Tibial nerve (tissue), 4 donors: ENCODE data around the gene GATAD2A. TPM values are rescaled to one million over a fixed set of nuclear protein-coding genes. Genes with fewer than 3 reads are reported as not detected.

Experiments
- DNase-seq, 2 donors: peaks; one replicate each; pipeline ENCODE4 v3.0.0-alpha.2; 2019; ENCODE audit warnings: low spot score in 2 of 2
- H3K27ac ChIP-seq, 4 donors: fragments of 200-600 bp; sonication (generic) in 3 of 4; one replicate each; pipeline ENCODE4 v1.5.1; 2017 to 2019; ENCODE audit warnings: mild to moderate bottlenecking in 1 of 4
- H3K27me3 ChIP-seq, 2 donors: fragments of 200-600 bp; sonication (generic) in 1 of 2; one replicate each; pipeline versions ENCODE4 v1.5.1 to v1.6.0; 2017 to 2019
- H3K36me3 ChIP-seq, 3 donors: fragments of 200-600 bp; sonication (generic); one replicate each; pipeline ENCODE4 v1.5.1; 2018 to 2019
- H3K4me1 ChIP-seq, 4 donors: fragments of 200-600 bp; sonication (generic) in 3 of 4; one replicate each; pipeline ENCODE4 v1.5.1; 2017 to 2019
- H3K4me3 ChIP-seq, 4 donors: fragments of 200-600 bp; sonication (generic) in 3 of 4; one replicate each; pipeline ENCODE4 v1.5.1; 2017 to 2019; ENCODE audit warnings: mild to moderate bottlenecking in 1 of 4, moderate library complexity in 1 of 4
- H3K9me3 ChIP-seq, 4 donors: fragments of 200-600 bp; sonication (generic) in 3 of 4; one replicate each; pipeline ENCODE4 v1.5.1; 2017 to 2019
- EP300 ChIP-seq, 2 donors: sonication (generic); formaldehyde crosslinking; IDR thresholded peaks; one replicate each; pipeline ENCODE4 v1.6.1; 2017; ENCODE audit warnings: antibody characterized with exemption in 2 of 2, mild to moderate bottlenecking in 1 of 2
- POLR2A ChIP-seq, 2 donors: fragments of 450-650 bp; IDR thresholded peaks; one replicate each; pipeline ENCODE4 v1.6.1; 2017; ENCODE audit warnings: antibody characterized with exemption in 2 of 2, mild to moderate bottlenecking in 2 of 2, moderate library complexity in 2 of 2
- WGBS, 2 donors: methylation state at CpG; one replicate each; pipeline ENCODE4 v1.1.5; 2018; 5-methylcytosine and 5-hydroxymethylcytosine counted together
- total RNA-seq, 4 donors: library from RNA; depleted of rRNA; stranded (reverse); fragments of >200 nt; gene quantifications; one replicate each; pipeline ENCODE4 v1.1.0, GENCODE V29; 2016
- TF ChIP-seq, protein P1 (sequence below), 5 experiments: fragments of 200-600 bp in 3 of 5; fragments of 450-650 bp in 2 of 5; sonication (generic) in 3 of 5; IDR thresholded peaks; one replicate each; pipeline ENCODE4 v1.5.1; 2016 to 2019; ENCODE audit warnings: antibody characterized with exemption in 5 of 5, mild to moderate bottlenecking in 3 of 5, moderate library complexity in 2 of 5

The GATAD2A gene
- total RNA-seq, 4 donors from 2014 or later, result 34.1 to 69.6 (median 36.8) TPM

DNA sequence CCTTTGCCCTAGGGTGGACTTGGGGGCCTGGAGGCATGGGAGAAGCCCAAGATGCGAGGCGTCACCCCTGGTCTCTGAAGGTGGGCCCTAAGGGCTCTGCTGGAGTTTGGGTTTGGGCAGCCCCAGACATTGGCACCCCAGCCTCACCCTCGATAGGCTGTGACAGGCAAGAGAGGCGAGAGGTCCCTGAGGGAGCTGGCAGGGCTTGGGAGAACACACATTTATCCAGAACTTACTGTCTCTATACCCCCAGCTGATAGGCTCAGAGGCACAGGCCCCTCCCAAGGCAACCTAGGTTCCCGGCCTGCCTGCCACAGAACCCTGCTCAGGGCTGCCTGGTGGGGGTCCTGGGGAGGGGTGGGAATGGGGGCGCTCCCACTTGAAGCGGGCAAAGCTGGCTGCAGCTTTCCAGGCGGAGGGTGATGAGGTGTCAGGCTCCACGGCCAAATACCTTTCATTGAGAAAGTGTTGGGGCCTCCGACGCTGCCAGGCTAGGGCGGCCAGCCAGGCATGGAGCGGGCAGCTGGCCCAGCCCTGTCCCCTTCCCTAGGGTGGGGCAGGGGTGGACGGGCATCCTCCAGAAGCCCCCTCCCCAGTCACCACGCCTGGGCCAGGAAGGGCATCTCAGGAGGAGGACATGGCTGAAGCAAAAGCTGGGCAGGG lies 142.3 kb downstream of the GATAD2A start:
- H3K27me3 ChIP-seq, result peaks cover 0 to 66% of the 10 kb centered on the region in 2 donors

DNA sequence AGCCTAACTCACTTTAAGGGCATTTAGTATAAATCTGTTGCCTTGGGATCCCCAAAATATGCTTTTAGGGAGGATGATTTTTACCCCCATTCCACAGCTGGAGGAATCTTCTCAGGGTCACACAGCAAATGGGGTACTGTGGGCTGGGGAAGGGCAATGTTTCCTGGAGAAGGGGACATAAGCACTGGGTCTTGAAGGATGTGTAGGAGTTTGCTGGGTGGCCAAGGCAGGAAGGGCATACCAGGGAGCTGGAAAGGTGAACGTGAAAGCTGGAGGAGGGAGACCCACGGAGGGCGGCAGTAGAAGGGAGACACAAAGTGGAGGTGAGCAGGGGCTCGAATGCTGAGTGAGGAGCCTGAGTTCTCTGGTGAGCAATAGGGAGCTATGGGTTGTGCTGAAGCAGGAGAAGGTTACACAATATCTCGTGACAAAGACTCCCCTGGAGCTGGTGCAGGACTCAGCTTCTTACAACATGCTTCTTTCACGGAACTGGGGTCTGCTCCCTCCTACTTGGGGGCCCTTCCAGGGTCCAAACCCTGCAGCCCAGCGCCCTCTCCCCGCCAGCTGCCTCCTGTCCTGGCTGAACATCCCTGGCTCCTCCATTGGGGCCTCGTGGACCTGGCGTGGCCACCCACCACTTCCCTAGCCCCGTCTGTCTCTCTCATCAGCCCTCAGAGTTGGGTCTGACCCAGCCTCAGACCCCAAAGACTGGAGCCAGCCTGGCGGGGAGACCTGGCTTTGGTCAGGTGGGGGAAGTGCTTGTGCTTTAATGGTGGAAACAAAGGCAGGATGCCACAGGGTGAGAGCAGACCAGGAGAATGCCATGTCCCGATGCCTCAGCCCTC lies 143.7 kb downstream of the GATAD2A start:
- no peak overlapping the region for H3K4me3 ChIP-seq
- H3K36me3 ChIP-seq, result no peaks in the 10 kb centered on the region
- DNase-seq, result no peak
- peaks cover 0 to 3% (median 0%) of the 10 kb centered on the region in 4 donors for H3K4me1 ChIP-seq
- peaks cover 0 to 53% of the 10 kb centered on the region in 2 donors for H3K27me3 ChIP-seq
- 56 to 72% methylated on average over 11 to 13 of the region's 13 CpGs for WGBS, 2 donors
- TF ChIP-seq, protein P1, sequence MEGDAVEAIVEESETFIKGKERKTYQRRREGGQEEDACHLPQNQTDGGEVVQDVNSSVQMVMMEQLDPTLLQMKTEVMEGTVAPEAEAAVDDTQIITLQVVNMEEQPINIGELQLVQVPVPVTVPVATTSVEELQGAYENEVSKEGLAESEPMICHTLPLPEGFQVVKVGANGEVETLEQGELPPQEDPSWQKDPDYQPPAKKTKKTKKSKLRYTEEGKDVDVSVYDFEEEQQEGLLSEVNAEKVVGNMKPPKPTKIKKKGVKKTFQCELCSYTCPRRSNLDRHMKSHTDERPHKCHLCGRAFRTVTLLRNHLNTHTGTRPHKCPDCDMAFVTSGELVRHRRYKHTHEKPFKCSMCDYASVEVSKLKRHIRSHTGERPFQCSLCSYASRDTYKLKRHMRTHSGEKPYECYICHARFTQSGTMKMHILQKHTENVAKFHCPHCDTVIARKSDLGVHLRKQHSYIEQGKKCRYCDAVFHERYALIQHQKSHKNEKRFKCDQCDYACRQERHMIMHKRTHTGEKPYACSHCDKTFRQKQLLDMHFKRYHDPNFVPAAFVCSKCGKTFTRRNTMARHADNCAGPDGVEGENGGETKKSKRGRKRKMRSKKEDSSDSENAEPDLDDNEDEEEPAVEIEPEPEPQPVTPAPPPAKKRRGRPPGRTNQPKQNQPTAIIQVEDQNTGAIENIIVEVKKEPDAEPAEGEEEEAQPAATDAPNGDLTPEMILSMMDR (IDR thresholded peaks at IDR 0.05), result no peak
- no peak overlapping the region for H3K27ac ChIP-seq
- peaks cover 0 to 3% (median 0%) of the 10 kb centered on the region in 4 donors for H3K9me3 ChIP-seq

More for the DNA sequence above, 142.3 kb downstream of the GATAD2A start:
- 61 to 65% methylated on average over 7 to 14 of the region's 15 CpGs for WGBS, 2 donors
- DNase-seq, result no peak
- TF ChIP-seq POLR2A (IDR thresholded peaks at IDR 0.05), result no peak
- TF ChIP-seq, protein P1 (IDR thresholded peaks at IDR 0.05), result no peak
- no peak for TF ChIP-seq EP300 (IDR thresholded peaks at IDR 0.05)
- peaks cover 0 to 3% (median 0%) of the 10 kb centered on the region in 4 donors for H3K4me1 ChIP-seq
- peaks cover 0 to 3% (median 0%) of the 10 kb centered on the region in 4 donors for H3K9me3 ChIP-seq
- no peaks in the 10 kb centered on the region for H3K36me3 ChIP-seq
- no peak overlapping the region for H3K27ac ChIP-seq
- no peak overlapping the region for H3K4me3 ChIP-seq

DNA sequence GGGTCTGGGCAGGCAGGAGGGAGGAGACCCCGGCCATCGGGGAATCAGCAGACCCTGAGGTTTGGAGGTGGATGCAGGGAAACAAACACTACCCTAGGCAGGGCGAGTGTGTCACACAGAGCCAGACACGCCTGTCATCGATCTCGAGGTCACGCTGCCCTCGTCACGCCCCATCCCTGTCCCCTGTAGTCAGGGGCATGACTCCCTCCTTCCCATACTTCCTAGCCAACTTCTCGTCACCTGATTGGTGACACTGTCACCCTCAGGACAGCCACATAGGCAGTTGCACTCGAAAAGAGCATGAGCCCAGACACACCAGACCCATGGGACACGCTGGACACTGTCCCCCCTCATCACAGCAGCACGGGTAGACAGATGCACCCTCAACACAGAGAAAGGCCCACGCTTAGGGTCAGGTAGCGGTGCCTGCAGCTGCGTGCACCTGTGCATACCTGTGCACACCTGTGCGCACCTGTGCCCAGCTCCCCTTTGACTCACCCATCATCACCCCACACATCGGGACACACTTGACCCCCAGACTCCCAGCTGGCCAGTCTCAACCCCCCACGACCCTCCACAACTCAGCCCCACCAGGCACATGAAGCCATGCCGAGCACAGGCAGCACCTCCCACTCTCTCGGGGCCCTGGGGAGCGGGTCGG lies 144.5 kb downstream of the GATAD2A start:
- TF ChIP-seq EP300 (IDR thresholded peaks at IDR 0.05) (no peak), POLR2A (IDR thresholded peaks at IDR 0.05) (no peak)
- TF ChIP-seq, protein P1 (IDR thresholded peaks at IDR 0.05), result no peak

DNA sequence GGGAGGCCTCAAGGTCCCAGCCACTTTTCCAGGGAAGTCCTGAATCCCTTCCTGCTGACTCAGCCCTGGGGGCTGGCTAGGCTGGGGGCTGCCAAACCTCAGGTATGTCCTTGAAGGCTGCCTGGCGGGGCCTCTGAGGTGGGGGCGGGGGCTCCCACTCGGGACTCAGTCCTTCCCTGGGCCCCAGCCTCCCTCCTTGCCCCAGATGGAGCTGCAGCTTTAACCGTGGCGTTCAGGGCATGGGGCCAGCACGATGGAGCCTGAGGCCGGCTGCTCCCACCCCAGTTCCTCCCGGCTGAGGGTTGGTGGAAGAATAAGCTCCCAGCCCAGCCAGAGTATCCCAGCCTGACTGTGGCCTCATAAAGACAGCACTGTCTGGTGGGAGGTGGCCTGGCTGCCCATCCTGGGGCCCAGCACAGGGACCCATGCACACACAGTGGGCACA lies 145.0 kb downstream of the GATAD2A start:
- no peak for DNase-seq
- H3K4me3 ChIP-seq, result no peak overlapping the region
- WGBS, 2 donors, result 19 to 53% methylated on average over 3 to 7 of the region's 8 CpGs
- H3K36me3 ChIP-seq, result no peaks in the 10 kb centered on the region
- peaks cover 0 to 3% (median 0%) of the 10 kb centered on the region in 4 donors for H3K9me3 ChIP-seq
- H3K27ac ChIP-seq, result no peak overlapping the region
- peaks cover 0 to 44% of the 10 kb centered on the region in 2 donors for H3K27me3 ChIP-seq
- peaks cover 0 to 3% (median 0%) of the 10 kb centered on the region in 4 donors for H3K4me1 ChIP-seq
- no peak for TF ChIP-seq EP300 (IDR thresholded peaks at IDR 0.05)
- no peak for TF ChIP-seq POLR2A (IDR thresholded peaks at IDR 0.05)
- TF ChIP-seq, protein P1 (IDR thresholded peaks at IDR 0.05), result no peak

More for the DNA sequence above, 144.5 kb downstream of the GATAD2A start:
- H3K27ac ChIP-seq, result no peak overlapping the region
- H3K36me3 ChIP-seq, result no peaks in the 10 kb centered on the region
- H3K4me1 ChIP-seq, result peaks cover 0 to 3% (median 0%) of the 10 kb centered on the region in 4 donors
- WGBS, 2 donors, result 61 to 66% methylated on average over 23 of the region's 23 CpGs
- no peak for DNase-seq
- peaks cover 0 to 45% of the 10 kb centered on the region in 2 donors for H3K27me3 ChIP-seq
- H3K9me3 ChIP-seq, result peaks cover 0 to 3% (median 0%) of the 10 kb centered on the region in 4 donors
- no peak overlapping the region for H3K4me3 ChIP-seq
